Measurements from ENCODE around the gene PHACTR3.

PHACTR3 gene

GRCh38 chr20:59632541-59633113 is 28.3 kb downstream of the PHACTR3 start:
- no peak overlapping the region for H3K4me3 ChIP-seq (replicated peaks; ENCODE audit: low read depth, low read length)
- TF ChIP-seq CTCF (IDR thresholded peaks at IDR 0.05; ENCODE audit: low read depth, low read length, missing control alignments): no peak
- DNase-seq (ENCODE audit: extremely low read depth, low read depth): no peak

GRCh38 chr20:59633656-59634251 is 29.4 kb downstream of the PHACTR3 start:
- no peak overlapping the region for H3K4me3 ChIP-seq (replicated peaks; ENCODE audit: low read depth, low read length)
- TF ChIP-seq CTCF (IDR thresholded peaks at IDR 0.05; ENCODE audit: low read depth, low read length, missing control alignments): no peak
- DNase-seq (ENCODE audit: extremely low read depth, low read depth): no peak

GRCh38 chr20:59634435-59635005 is 30.2 kb downstream of the PHACTR3 start:
- no peak for DNase-seq (ENCODE audit: extremely low read depth, low read depth)
- TF ChIP-seq CTCF (IDR thresholded peaks at IDR 0.05; ENCODE audit: low read depth, low read length, missing control alignments): no peak
- H3K4me3 ChIP-seq (replicated peaks; ENCODE audit: low read depth, low read length): no peak overlapping the region

GRCh38 chr20:59636766-59637370 is 32.5 kb downstream of the PHACTR3 start:
- H3K4me3 ChIP-seq (replicated peaks; ENCODE audit: low read depth, low read length): no peak overlapping the region
- no peak for DNase-seq (ENCODE audit: extremely low read depth, low read depth)
- no peak for TF ChIP-seq CTCF (IDR thresholded peaks at IDR 0.05; ENCODE audit: low read depth, low read length, missing control alignments)

GRCh38 chr20:59640267-59640666 is 35.9 kb downstream of the PHACTR3 start:
- no peak for DNase-seq (ENCODE audit: extremely low read depth, low read depth)
- TF ChIP-seq CTCF (IDR thresholded peaks at IDR 0.05; ENCODE audit: low read depth, low read length, missing control alignments): no peak
- no peak overlapping the region for H3K4me3 ChIP-seq (replicated peaks; ENCODE audit: low read depth, low read length)

GRCh38 chr20:59643615-59644061 is 39.3 kb downstream of the PHACTR3 start:
- no peak for DNase-seq (ENCODE audit: extremely low read depth, low read depth)
- no peak for TF ChIP-seq CTCF (IDR thresholded peaks at IDR 0.05; ENCODE audit: low read depth, low read length, missing control alignments)

More at GRCh38 chr20:59643615-59644061, 39.3 kb downstream of the PHACTR3 start:
- H3K4me3 ChIP-seq (replicated peaks; ENCODE audit: low read depth, low read length): no peak overlapping the region

All from HFF-Myc (cell line).